ENCODE results near the gene CCDC120. TPM values are rescaled to one million over a fixed set of nuclear protein-coding genes. Genes with fewer than 3 reads are reported as not detected.

Gene CCDC120, protein sequence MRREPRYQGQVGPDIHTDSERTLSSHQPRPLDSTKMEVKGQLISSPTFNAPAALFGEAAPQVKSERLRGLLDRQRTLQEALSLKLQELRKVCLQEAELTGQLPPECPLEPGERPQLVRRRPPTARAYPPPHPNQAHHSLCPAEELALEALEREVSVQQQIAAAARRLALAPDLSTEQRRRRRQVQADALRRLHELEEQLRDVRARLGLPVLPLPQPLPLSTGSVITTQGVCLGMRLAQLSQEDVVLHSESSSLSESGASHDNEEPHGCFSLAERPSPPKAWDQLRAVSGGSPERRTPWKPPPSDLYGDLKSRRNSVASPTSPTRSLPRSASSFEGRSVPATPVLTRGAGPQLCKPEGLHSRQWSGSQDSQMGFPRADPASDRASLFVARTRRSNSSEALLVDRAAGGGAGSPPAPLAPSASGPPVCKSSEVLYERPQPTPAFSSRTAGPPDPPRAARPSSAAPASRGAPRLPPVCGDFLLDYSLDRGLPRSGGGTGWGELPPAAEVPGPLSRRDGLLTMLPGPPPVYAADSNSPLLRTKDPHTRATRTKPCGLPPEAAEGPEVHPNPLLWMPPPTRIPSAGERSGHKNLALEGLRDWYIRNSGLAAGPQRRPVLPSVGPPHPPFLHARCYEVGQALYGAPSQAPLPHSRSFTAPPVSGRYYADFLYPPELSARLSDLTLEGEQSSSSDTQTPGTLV
- total RNA-seq: 2.0 TPM

DNA sequence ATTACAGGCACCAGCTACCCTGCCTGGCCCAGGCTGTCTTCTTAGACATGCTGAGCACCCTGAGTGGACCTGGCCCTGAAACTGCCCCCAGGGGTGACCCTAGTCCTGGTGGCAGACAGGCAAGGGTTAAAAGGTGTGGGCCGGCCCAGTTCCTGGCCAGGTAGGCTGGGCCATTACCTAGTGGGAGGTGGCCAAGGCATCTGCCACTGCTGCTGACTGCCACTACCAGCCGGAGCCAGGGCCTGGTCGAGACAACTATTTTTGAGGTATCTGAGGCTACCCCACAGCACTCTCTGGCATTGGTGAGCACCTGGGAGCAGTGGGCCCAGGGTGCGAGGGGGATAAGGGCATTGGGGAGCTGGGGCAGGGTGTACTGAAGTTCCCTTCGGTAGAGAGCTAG is at the start of gene CCDC120:
CCDC120 (plus strand) TSS at position 206 of the 400 bp plus-strand sequence. CDS start 3,043 bp downstream, outside the sequence.
- DNase-seq: no peak

DNA sequence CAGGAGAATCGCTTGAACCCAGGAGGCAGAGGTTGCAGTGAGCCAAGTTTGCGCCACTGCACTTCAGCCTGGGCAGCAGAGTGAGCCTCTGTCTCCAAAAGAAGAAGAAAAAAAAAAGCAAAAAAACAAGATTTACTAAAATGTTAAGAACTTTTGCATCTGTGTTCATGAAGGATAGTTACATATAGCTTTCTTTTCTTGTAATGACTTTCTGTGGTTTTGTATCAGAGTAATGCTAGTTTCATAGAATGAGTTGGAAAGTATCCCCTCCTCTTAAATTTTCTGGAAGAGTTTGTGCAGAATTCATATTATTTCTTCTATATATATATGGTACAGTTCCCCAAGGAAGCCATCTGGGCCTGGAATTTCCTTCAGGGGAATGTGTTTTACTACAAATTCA is 39.7 kb upstream of the CCDC120 start:
- no peak for DNase-seq

DNA sequence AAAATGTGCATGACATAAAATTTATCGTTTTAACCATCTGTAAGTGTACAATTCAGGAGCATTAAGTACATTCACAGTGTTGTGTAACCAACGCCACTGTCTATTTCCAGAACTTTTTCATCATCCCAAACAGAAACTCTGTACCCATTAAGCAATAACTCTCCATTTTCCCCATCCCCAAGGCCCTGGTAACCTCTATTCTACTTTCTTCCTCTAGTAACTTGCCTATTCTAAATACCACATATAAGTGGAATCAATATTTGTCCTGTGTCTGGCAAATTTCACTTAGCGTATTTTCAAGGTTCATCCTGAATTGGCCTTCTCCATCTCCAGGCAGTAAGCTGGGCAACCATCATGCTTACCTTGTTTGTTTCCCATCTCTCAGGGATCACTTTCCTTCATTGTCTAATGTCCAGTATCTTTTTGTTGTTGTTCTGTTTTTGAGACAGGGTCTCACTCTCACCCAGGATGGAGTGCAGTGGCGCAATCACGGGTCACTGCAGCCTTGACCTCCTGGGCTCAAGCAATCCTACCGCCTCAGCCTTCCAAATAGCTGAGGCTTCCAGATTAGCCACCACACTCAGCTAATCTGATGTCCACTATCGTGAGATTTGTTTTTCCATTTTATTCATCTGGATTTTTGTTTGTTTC is 39.1 kb upstream of the CCDC120 start:
- no peak for DNase-seq

DNA sequence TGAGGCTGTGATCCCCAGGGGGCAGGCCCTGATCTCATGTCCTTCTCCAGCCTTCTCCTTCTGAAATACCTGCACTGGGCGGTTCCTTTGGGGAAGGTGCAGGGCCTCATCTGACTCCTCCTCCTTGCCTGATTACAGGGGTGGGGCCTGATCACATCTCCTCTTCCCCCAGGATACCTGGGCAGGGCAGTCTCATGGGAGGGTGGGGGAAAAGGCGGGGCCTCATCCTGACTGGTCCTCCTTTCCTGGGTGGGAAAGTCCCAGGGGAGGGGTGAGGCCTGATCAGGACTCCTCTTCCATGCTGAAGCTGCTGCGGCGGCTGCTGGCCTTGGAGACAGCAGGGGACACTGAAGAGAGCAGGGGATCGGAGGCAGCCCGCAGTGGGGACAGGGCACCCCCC is 28.9 kb upstream of the CCDC120 start:
- DNase-seq: no peak

DNA sequence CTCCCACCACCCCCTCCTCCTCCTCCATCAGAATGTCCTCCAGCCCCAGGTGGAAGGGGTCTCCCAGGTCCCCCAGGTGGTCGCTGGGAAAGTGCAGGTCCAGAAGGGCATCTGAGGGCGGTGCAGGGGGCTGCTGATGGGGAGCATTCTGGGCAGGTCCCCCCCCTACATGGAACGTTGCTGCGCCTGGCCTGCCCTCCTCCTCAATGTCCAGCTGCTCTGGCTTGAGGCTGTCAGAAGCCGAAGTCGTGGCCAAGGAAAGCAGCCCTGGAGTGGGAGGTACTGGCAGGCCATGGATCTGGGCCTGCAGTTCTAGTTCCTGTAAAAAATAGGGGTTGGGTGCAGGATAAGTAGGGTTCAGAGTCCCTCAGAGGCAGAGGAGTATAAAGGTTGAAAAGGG is 28.5 kb upstream of the CCDC120 start:
- DNase-seq: no peak

DNA sequence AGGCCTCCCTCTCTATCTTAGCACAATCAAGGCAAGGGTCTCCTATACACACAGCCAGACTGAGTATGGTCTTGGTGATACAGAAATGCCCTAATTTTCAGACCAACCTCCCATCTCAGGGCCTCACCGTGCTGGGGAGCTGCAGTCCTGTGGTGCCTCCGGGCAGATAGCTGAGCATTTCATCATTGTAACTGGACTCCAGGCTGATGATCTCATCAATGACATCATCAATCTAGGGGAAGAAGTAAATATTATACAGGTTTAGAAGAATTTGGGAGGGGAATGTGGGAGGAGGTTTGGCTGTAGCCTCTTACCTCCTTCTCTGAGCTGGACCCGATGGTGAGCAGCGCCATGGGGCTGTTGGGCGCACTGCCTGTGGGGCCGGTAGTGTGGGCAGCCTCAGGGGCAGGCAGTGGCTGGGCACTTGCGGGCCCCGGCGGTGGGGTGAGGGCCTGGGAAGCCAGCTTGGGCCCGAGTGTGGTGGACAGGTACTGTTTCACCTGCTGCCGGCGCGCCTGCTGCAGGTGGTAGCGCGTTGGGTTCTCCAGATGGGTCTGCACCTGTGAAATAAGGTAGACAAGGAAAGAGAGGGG is 20.8 kb upstream of the CCDC120 start:
- no peak for DNase-seq

DNA sequence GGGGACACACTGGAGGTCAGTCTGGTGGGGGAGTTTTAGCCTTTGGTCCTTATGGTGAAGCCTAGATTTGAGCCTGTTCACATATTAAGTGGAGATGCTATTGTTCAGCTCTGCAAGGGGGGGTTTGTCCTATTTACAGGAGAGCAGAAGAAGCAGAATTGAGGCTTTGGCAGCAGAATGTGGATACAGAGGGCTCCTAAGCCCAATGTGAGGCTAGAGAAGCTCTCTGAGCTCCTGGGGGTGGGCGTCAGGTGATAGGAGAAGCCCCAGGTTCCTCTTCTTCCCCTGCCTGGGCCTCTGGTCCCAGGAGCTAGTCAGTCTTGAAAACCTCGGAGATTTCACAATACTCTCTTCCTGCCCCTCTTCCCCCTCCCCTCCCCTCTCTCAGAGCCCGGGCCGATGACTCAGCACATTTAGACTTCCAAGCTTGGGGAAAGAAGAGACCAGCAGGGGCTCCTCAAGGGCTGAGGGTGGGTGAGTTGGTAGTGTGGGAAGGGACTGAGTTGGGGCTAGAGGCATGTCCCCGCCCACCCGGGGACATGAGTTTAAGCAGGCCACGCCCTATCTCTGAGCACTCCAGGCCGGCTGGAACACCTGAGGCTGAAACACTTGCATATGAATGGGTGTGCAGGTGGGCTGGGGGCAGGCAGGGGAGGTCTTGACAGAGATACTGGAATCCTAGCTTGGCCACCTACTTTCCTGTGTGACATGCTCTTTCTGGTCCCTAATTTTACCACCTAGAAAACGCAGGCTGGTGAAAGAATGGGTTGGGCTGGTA is 19.0 kb upstream of the CCDC120 start:
- DNase-seq: peak; percentile 25

DNA sequence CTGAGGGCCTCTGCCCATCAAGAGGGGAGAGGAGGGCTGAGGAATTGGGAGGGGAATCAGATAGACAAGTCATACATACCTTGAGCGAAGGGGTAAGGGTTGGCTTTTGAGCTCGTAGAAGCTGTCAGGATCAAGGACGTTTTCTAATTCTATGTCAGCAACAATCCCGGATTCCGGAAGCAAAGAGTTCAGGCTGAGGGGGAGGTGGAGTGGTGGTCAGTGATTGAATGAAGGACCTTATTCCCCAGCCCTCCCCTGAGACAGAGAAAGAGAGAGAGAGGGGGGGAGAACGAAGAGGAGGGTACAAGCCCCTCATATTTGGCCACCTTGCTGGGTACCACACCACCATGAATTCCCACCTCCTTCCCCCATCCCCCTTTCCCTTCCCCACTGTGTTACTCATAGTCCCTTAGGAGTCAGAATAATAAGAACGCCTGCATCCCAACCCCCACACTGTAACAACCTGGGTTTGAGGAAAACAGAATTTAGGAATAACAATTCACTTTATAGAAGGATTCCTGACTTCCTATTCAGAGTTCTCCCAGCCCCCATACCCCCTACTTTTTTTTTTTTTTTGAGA is 18.3 kb upstream of the CCDC120 start:
- no peak for DNase-seq

DNA sequence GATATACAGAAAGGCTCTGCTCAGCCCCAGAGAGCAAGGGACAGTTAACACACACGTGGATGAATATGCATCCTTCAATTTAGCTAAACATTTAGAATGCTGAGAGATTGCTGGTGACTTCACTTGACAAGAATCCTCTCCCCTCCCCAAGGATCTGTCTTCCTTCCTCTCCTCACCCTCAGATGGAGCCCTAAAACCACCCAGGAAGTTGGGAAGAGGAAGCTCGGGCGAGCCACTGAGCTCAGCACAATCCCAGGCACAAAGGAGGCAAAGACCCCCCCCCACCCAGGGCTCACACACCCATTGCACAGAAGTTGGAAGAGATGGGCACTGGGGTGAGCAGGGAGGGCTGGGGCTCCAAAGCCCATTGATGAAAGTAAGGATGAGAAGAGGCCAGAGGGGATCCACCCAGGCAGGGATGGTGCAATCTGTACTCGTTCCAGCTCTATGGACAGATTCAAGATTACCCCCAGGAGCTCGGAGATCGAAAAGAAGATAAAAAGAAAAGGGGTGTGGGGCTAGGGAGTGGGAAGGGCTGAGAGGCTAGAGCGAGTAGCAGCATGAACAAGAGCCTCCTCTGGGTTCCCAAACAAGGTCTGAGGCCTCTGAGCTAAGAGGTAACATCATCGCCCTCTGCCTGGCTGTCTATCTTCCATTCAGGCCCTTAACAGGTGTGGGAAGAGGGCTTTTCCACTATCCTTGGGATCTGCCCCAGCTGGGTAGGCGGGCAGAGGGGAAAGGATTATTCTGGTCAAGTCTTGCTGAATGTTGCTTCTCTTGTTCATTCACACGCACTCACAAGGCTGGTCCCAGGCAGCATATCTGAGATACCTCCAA is 16.8 kb upstream of the CCDC120 start:
- DNase-seq: no peak

DNA sequence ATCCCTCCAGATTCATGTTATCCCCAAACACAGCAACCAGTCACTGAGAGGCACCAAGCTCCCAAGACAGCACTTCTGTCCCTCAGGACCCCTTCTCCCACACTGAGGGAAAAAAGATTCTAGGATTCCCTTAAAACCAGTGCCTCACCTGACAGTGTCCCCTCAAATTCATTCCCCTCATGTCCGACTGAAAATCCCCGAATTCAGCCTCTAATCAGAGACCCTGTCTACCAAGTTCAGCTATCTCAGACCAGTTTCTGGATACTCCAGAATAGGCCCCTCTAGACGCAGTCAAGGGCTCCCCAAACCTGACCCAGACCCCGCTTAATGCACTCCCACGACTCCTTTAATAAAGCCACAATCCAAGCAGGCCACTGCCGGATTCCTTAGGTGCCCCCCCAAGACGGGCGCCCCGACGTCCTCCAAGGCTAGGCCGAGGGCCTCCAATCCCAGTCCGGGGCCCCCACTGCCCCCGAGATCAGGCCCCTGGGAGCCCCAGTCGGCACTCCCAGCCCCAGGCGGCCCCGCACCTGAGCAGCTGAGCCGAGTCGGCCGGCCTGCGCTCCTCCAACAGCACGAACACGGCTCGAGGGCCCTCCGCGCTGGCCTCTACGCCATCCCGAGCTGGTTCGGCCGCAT is 16.1 kb upstream of the CCDC120 start:
- peak; percentile 27 for DNase-seq

DNA sequence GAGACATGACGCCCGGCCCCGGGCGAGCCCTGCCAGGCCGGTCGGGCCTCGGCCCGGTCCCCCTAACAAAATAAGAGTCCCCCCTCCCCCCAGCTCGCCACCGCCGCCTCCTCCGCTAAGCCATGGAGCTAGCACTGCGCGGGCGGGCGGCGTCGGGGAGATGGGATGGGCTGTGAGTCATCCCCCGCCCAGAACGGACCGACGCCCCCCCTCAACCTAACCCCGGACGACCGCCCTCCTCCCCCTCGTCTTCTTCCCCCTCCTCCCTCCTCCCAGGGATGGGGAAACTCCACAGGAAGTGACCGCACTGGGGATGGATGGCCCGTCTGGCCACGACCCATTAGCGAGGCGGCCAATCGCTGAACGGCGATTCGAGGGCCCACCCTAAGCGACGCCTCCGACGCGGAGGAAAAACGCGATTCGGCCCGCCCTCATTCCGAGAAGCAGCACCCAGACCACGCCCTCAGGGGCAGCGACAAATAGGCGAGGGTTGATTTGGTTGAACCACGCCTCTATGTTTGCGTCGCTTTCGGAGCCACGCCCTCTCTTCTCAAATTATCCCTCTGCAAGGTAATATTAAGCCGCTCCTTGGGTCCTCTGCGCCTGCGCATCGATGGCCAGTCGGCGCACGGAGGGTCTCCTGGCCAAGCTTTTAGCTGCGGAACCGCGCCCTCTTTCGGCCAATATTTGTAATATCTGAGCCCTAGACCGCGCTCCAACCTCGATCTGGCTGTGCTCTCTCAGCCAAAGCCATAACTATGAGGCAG is 15.4 kb upstream of the CCDC120 start, which contains the start of gene TFE3:
TFE3 (minus strand) TSS at position 138 of the 767 bp plus-strand sequence; CDS start at position 7, 131 bp downstream.
- peak; percentile 93 for DNase-seq

DNA sequence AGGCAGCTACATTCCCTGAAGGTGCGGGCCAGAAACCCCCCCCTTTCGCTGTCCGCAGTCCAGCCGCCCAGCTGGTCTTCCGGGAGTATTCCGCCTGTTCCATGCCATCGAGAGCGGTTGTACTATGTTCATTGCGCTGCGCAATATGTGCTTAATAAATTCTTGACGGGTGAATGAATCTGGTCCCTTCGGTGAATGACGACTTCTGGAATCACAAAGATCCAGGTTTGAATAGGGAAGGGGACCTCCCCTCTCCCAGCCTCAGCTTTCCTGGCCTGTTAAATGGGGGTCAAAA is 14.9 kb upstream of the CCDC120 start:
- no peak for DNase-seq

DNA sequence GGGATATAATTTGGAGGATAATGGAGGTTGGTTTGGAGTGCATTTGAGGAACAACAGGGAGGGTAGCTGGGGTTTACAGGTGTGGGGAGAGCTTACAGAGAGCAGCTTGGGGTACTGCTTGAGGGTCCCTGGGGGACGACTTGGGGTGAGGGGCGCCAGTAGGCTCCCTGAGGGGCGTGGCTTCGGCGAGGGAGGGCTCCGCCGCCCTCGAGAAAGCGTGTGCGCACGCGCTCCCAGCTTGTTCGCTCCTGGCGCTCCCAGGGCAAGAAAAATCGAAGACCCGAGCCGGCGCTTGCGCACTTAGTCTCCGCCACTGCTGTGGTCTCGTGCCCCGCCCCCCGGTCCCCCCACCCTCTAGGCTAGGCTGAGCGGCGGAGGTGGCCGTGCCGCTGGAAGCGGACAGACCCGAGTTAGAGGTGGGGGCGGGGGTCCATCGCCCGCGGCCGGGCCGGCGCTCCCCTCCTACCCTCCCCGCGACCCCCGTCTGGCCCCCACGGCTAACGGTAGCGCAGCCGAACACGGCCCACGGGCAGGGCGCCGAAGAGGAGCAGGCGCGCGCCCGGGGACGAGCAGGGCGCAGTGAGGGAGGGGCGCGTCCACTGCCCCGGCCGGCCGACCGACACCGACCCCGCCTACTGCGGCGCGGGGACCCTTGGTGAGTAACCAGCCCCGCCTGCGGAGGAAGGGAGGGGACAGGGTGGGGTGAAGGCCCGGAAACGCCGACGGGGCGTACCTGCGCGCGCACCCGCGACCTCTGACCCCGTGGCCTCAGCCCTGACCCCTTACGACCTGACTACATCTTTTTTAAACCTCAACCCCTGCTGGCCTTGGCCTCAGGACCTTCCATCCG is 5.4 kb upstream of the CCDC120 start:
- DNase-seq: no peak

DNA sequence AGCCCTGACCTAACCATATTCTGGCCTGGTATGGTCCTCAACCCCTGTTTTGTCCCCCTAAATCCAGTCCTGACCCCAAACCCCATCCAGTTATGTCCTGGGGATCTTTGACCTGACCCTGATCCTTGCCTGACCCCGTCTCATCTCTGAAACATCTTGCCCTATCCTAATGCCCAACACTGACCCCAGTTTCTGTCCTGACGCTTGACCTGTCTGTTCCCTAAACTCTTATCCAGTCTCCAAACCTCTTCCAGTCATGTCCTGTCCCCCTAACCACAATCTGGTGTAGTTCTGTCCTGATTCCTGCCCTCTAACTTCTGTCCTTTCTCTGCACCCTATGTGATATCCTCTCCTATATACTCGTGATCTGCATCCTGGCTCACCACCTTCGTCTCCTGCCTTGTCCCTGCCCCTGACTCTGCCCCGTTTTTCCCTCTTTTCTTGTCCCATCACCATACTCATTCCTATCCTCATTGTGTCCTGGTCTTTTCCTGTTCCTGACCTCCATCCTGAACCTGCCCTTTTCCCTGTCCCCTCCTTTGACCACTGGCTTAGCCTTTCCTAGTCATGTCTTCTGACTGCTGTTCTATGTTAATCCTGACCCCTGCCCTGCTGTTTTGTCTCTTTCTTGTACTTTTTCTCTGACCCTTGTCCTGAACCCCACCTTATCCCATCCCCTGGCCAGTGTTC is 4.6 kb upstream of the CCDC120 start:
- no peak for DNase-seq

DNA sequence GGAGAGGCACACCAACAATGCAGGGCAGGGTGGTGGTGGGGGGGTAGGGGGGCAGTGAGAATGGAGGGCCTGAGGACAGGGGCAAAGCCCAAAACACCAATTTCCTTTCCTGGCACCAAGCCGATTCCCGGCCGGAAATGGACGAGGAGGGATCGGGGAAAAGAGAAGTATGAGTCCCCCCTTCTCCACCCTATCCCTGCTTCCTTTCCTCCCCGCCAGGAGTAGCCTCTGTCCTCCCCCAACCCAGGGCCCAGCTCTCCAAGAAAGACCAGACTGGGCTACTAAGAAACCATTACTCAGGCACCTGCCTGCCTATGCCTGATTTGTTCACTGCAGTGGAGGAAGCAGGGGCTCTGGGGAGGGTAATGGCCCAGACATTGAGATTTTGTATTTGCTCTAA is 402 bp downstream of the CCDC120 start:
- no peak for DNase-seq

DNA sequence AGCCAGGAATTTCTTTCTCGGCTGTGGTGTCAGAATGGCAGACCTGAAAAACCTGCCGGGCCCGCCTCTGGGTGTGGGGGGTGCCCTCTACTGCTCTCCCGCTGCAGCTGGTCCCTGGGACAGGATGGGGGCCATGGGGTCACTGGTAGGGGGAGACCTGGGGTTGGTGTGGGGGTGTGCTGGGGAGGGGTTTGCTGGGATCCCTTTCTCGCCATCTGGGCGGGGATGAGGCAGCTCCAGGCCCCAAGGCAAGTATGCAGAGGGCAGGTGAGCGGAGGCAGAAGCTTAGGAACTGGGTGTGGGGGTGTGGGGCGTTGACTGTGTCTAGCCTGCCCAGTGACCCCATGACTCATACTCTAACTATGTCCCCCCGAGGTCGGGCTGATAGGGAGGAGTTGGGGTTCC is 884 bp downstream of the CCDC120 start:
- DNase-seq: no peak

DNA sequence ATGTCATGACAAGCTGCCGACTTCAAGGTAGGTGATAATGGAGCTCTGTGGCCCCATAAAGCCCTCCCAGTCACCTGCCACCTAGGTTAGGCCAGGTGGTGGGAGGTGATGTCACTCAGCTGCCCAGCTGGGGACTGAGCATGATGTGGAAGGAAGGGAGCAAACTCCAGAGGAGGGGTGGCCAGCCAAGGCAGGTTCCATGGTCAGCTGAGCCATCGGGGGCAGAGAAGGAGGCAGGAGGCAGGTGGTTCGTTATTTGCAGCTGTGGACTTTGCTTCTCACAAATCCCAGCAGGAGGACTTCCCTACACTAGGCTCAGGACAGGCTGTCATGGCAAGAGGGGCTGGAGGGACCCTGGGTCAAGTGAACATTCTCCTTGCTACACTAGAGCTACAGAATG is 2.1 kb downstream of the CCDC120 start:
- no peak for DNase-seq

DNA sequence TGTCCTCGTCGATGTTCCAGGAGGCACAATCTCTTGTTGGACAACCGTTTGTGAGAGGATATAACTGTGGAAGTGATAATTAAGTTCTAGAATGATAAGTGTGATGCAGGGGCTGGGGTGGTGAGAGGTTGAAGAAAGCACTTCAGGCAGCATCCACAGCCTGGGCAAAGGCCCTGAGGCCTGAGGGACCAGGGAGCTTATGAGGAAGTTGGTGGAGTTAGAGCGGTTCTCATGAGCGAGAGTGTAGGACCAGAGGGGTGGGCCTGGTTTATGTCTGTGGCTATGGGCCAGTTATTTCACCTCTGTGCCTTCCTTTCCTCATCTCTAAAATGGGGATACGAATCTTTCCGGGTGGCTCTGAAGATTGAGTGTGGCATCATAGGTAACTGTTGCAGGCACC is 2.7 kb downstream of the CCDC120 start:
- DNase-seq: no peak

All from occipital lobe (tissue), 2 donors.